SK-N-SH (cell line): Measurements from ENCODE around the gene KRT222. TPM values are rescaled to one million over a fixed set of nuclear protein-coding genes. Genes with fewer than 3 reads are reported as not detected.

Source experiments
- CTCF ChIA-PET: fragments of 300-600, 350-600 bp; formaldehyde crosslinking; extraction: SDS; loops from one replicate; lab custom pipeline; 2021; lab: Yijun Ruan, JAX
- POLR2A ChIA-PET: fragments of 350-600 bp; sonication (Branson Sonifier 250); formaldehyde crosslinking; extraction: SDS; loops from one replicate; lab custom pipeline; 2020; ENCODE audit warnings: antibody characterized with exemption, inconsistent platforms; lab: Yijun Ruan, JAX
- DNase-seq: peaks from one replicate; pipeline ENCODE4 v3.0.0; 2012
- H2AFZ ChIP-seq: fragments of 200-600 bp; sonication (generic); 2 replicates; pipeline ENCODE4 v1.8.1; 2016; ENCODE audit warnings: antibody characterized with exemption, mild to moderate bottlenecking, low read depth
- H3F3A ChIP-seq: fragments of 200-600 bp; sonication (generic); replicated peaks from 2 replicates; pipeline ENCODE3; 2016; ENCODE audit warnings: antibody characterized with exemption, mild to moderate bottlenecking; ENCODE audit not compliant: insufficient read depth
- H3K27ac ChIP-seq, 2 experiments: fragments of 200-500 bp in 1 of 2; fragments of 200-600 bp in 1 of 2; sonication (Bioruptor generic) in 1 of 2; sonication (generic), shearing (Covaris generic) in 1 of 2; 2 replicates each; pipeline versions ENCODE4 v1.5.1 to v1.6.1; 2014 to 2016; ENCODE audit warnings: low read depth in 2 of 2, inconsistent platforms in 1 of 2, low read length in 1 of 2, mild to moderate bottlenecking in 1 of 2, mixed read lengths in 1 of 2
- H3K27me3 ChIP-seq: fragments of 200-600 bp; sonication (generic), shearing (Covaris generic); 2 replicates; pipeline ENCODE4 v1.6.1; 2016; ENCODE audit warnings: mixed run types; ENCODE audit not compliant: insufficient read depth
- H3K36me3 ChIP-seq, 2 experiments: fragments of 200-500 bp in 1 of 2; fragments of 200-600 bp in 1 of 2; sonication (Bioruptor generic) in 1 of 2; sonication (generic) in 1 of 2; replicated peaks in 1 of 2; 2 replicates each; pipeline versions ENCODE3 to v1.5.1; 2014 to 2016; ENCODE audit warnings: low read length in 1 of 2, mild to moderate bottlenecking in 1 of 2; ENCODE audit not compliant: insufficient read depth in 2 of 2, control insufficient read depth in 1 of 2
- H3K4me1 ChIP-seq, 2 experiments: fragments of 200-500 bp in 1 of 2; fragments of 200-600 bp in 1 of 2; sonication (Bioruptor generic) in 1 of 2; sonication (generic), shearing (Covaris generic) in 1 of 2; 2 replicates each; pipeline versions ENCODE4 v1.5.1 to v1.6.1; 2014 to 2016; ENCODE audit warnings: low read depth in 1 of 2, low read length in 1 of 2, mixed run types in 1 of 2; ENCODE audit not compliant: insufficient read depth in 2 of 2, control insufficient read depth in 1 of 2
- H3K4me2 ChIP-seq: fragments of 200-600 bp; sonication (generic), shearing (Covaris generic); 2 replicates; pipeline ENCODE4 v1.6.1; 2017; ENCODE audit warnings: mixed run types
- H3K4me3 ChIP-seq, 2 experiments: fragments of 200-500 bp in 1 of 2; fragments of 200-600 bp in 1 of 2; sonication (Bioruptor generic) in 1 of 2; sonication (generic), shearing (Covaris generic) in 1 of 2; 2 replicates each; pipeline versions ENCODE4 v1.5.1 to v1.8.1; 2014 to 2016; ENCODE audit warnings: low read depth in 2 of 2, inconsistent platforms in 1 of 2, low read length in 1 of 2, mild to moderate bottlenecking in 1 of 2, mixed read lengths in 1 of 2, moderate library complexity in 1 of 2
- H3K79me2 ChIP-seq: fragments of 200-600 bp; sonication (generic); 2 replicates; pipeline ENCODE4 v1.8.1; 2017; ENCODE audit warnings: mild to moderate bottlenecking; ENCODE audit not compliant: insufficient read depth
- H3K9ac ChIP-seq: fragments of 200-600 bp; sonication (generic); 2 replicates; pipeline ENCODE4 v1.6.1; 2017; ENCODE audit warnings: mixed run types
- H3K9me2 ChIP-seq: fragments of 200-600 bp; sonication (generic); 2 replicates; pipeline ENCODE4 v1.6.1; 2017; ENCODE audit warnings: mixed run types
- H3K9me3 ChIP-seq: fragments of 200-600 bp; sonication (generic); 2 replicates; pipeline ENCODE4 v1.6.1; 2017; ENCODE audit warnings: mixed run types, mild to moderate bottlenecking, moderate library complexity
- H4K20me1 ChIP-seq: fragments of 200-600 bp; sonication (generic); 2 replicates; pipeline ENCODE4 v1.6.1; 2017; ENCODE audit warnings: mild to moderate bottlenecking, mixed run types; ENCODE audit not compliant: insufficient read depth
- EP300 ChIP-seq, 2 experiments: IDR thresholded peaks; 2 replicates each; pipeline versions ENCODE4 v1.4.0 to v1.6.1; 2012; ENCODE audit warnings: borderline replicate concordance in 1 of 2, low read depth in 1 of 2, low read length in 1 of 2
- FOSL2 ChIP-seq: IDR thresholded peaks from 2 replicates; pipeline ENCODE4 v1.4.0; 2012; ENCODE audit warnings: low read depth, mild to moderate bottlenecking, moderate library complexity, borderline replicate concordance
- FOXJ3 ChIP-seq: sonication (generic); formaldehyde crosslinking; IDR thresholded peaks from 2 replicates; pipeline ENCODE4 v1.5.1; 2020; ENCODE audit warnings: mild to moderate bottlenecking, missing genetic modification reagents
- FOXM1 ChIP-seq: IDR thresholded peaks from 2 replicates; pipeline ENCODE4 v1.4.0; 2012; ENCODE audit warnings: low read depth, mild to moderate bottlenecking
- MXI1 ChIP-seq: IDR thresholded peaks from 2 replicates; pipeline ENCODE4 v1.6.1; 2012; ENCODE audit warnings: mild to moderate bottlenecking, low read depth, low read length, improper control_type of control experiment
- RFX5 ChIP-seq: IDR thresholded peaks from 2 replicates; pipeline ENCODE4 v1.6.1; 2012; ENCODE audit warnings: mild to moderate bottlenecking, improper control_type of control experiment, low read length
- SIN3A ChIP-seq: IDR thresholded peaks from 2 replicates; pipeline ENCODE4 v1.6.1; 2012; ENCODE audit warnings: low read depth, mild to moderate bottlenecking, low read length, moderate library complexity, borderline replicate concordance
- SMC3 ChIP-seq: IDR thresholded peaks from 2 replicates; pipeline ENCODE4 v1.6.1; 2012; ENCODE audit warnings: low read depth, low read length, improper control_type of control experiment
- TAF1 ChIP-seq: IDR thresholded peaks from 2 replicates; pipeline ENCODE4 v1.6.1; 2012; ENCODE audit warnings: low read depth, mild to moderate bottlenecking, low read length, moderate library complexity, borderline replicate concordance
- TEAD4 ChIP-seq: IDR thresholded peaks from 2 replicates; pipeline ENCODE4 v1.4.0; 2012; ENCODE audit warnings: mild to moderate bottlenecking, borderline replicate concordance; ENCODE audit not compliant: insufficient read depth
- YY1 ChIP-seq: IDR thresholded peaks from 2 replicates; pipeline ENCODE4 v1.4.0; 2012; ENCODE audit warnings: low read depth, mild to moderate bottlenecking
- WGBS: methylation state at CpG from one replicate; pipeline ENCODE4 v1.1.6; 2017; ENCODE audit warnings: low lambda C conversion rate; 5-methylcytosine and 5-hydroxymethylcytosine counted together
- polyA plus RNA-seq, 3 experiments: library from polyadenylated mRNA; depleted of rRNA; stranded (reverse); fragments of >200 nt; gene quantifications; 2 replicates each; pipeline ENCODE4 v1.2.3, GENCODE V29; 2012
- TF ChIP-seq, protein P1 (sequence below): IDR thresholded peaks from 2 replicates; pipeline ENCODE4 v1.4.0; 2012; ENCODE audit warnings: low read depth, borderline replicate concordance
- TF ChIP-seq, protein P2 (sequence below): fragments of 150-350 bp; IDR thresholded peaks from 2 replicates; pipeline ENCODE4 v1.6.1; 2017; ENCODE audit warnings: antibody characterized with exemption, low read length, low read depth, borderline replicate concordance
- TF ChIP-seq, protein P3 (sequence below): IDR thresholded peaks from 2 replicates; pipeline ENCODE4 v1.4.0; 2012; ENCODE audit warnings: low read depth, borderline replicate concordance
- TF ChIP-seq, protein P4 (sequence below): fragments of 200-600 bp; sonication (generic); IDR thresholded peaks from 2 replicates; pipeline ENCODE4 v1.6.1; 2017; ENCODE audit warnings: antibody characterized with exemption, mild to moderate bottlenecking, moderate library complexity
- TF ChIP-seq, protein P5 (sequence below): fragments of 150-350 bp; IDR thresholded peaks from 2 replicates; pipeline ENCODE4 v1.6.1; 2016; ENCODE audit warnings: mild to moderate bottlenecking, low read depth, low read length

The KRT222 gene
- polyA plus RNA-seq, 1 of the 3 experiments (the other 2 are of a cell fraction): not detected

DNA sequence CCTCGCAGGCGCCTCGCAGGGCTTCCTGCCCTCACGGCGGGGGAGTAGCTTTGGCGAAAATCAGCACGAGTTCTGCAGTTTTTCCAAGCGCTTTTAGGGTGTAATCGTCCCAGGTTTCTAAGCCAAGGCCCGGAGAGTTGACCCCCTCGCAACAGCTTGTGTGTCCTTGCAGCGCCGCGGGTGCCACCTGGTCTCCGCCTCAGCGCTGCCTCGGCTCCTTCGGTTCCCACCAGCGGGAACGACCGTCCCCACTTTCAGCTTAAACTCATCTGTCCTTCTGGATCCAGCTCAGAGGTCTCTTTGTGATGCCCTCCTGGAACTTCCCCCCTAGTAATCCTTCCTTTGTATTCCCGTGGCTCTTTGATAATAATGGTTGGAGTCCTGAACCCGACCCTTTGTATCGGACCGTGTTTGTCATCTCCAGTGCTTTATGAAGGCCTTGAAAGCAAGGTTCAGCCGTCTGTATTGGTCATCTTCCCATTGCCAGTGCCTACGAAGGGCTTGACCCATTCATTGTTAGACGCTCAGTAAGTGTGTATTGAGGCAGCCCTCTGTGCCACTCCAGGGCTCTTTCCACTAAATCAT, 16.5 kb downstream of the KRT222 start:
- Histone ChIP-seq H3F3A (peaks cover 4% of the 10 kb centered on the region), H3K79me2 (peaks cover 50% of the 10 kb centered on the region), H3K9me2 (no peaks in the 10 kb centered on the region), H3K4me3 (peak overlapping the region; percentile 79 to 97), H3K4me2 (peak overlapping the region; percentile 83), H4K20me1 (no peaks in the 10 kb centered on the region), H3K27ac (peak overlapping the region; percentile 92 to 95), H2AFZ (peak overlapping the region; percentile 98), H3K9me3 (no peaks in the 10 kb centered on the region), H3K4me1 (peaks cover 19 to 21% of the 10 kb centered on the region in 2 experiments; a peak in 3 of 4 replicates), H3K9ac (peak overlapping the region; percentile 99), H3K27me3 (no peaks in the 10 kb centered on the region), H3K36me3 (peaks cover 27 to 28% of the 10 kb centered on the region in 2 experiments)
- 26% methylated on average over 28 of the region's 28 CpGs for WGBS
- CTCF ChIA-PET: interaction anchor here (0.7 to 3.0 kb wide), 4 partner anchors 11 to 155 kb away, joined by 3 to 16 read pairs (median 4); no protein-coding TSS in a partner anchor
- POLR2A ChIA-PET: interaction anchor here (0.6 to 1.6 kb wide), 4 partner anchors 15 to 513 kb away, joined by 3 to 8 read pairs (median 4); no protein-coding TSS in a partner anchor
- no peak for DNase-seq
- TF ChIP-seq MXI1: peak; percentile 41; the same call in 1 of the 2 replicates
- no peak for TF ChIP-seq FOXJ3 (CRISPR knock-in tag)

DNA sequence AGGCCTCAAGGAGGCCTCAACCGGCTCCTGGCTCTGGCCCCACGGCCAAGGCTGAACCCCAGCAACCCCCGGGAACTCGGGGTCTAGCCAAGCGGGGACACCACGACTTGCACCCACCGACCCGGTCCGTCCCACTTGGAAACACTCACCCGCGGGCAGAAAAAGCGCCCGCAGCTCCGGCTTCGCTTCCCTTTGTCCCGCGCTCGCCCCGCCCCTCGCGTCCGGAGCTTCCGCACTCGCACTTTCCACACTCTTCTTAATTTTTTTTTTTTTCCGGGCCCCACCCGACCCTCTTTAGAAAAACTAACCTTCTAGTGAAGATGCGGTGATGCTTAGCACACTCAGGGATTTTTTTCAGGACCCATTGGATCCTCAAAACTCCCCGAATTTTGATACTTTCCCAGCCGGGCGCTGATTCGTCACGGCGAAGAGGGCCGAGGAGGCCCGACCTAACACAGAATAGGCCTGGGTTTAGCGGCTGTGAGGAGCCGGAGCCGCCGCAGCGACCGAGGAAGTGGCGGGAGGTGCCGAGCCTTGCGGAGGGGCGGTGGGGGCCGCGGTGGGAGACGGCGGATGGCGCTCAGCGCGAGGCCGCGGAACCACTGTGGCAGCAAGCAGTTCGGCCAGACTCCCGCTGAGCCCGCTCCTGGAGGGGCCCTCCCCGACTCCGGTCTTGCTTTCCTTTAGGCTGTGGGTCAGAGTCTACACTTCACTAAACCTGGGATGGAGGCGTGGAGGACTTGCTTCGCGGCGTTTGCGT, 17.2 kb downstream of the KRT222 start, which contains the start of gene SMARCE1:
Gene SMARCE1 (minus strand): TSS at position 195 of the 760 bp plus-strand sequence. CDS start 2,016 bp downstream, outside the sequence.
- ChIA-PET POLR2A (interaction anchor here (0.6 to 1.8 kb wide), 5 partner anchors 8 to 513 kb away, joined by 3 to 8 read pairs (median 3); no protein-coding TSS in a partner anchor), CTCF (interaction anchor here (0.7 to 3.0 kb wide), 6 partner anchors 12 to 946 kb away, joined by 3 to 16 read pairs (median 4); no protein-coding TSS in a partner anchor)
- Histone ChIP-seq H4K20me1 (no peaks in the 10 kb centered on the region), H3K27me3 (no peaks in the 10 kb centered on the region), H3K4me3 (peak within 1 kb of the TSS; percentile 79 to 97), H3K4me1 (peaks cover 19 to 21% of the 10 kb centered on the region in 2 experiments; a peak in 3 of 4 replicates), H3K9ac (peak within 1 kb of the TSS; percentile 99), H3K79me2 (peaks cover 57% of the 10 kb centered on the region), H3K27ac (peak within 1 kb of the TSS; percentile 92 to 95), H3K36me3 (peaks cover 33 to 35% of the 10 kb centered on the region in 2 experiments), H3K4me2 (peak within 1 kb of the TSS; percentile 83), H2AFZ (peak within 1 kb of the TSS; percentile 98), H3F3A (peaks cover 3% of the 10 kb centered on the region), H3K9me3 (no peaks in the 10 kb centered on the region), H3K9me2 (no peaks in the 10 kb centered on the region)
- under 1% methylated on average over 42 of the region's 64 CpGs for WGBS
- DNase-seq: peak; percentile 88
- TF ChIP-seq, protein P1, sequence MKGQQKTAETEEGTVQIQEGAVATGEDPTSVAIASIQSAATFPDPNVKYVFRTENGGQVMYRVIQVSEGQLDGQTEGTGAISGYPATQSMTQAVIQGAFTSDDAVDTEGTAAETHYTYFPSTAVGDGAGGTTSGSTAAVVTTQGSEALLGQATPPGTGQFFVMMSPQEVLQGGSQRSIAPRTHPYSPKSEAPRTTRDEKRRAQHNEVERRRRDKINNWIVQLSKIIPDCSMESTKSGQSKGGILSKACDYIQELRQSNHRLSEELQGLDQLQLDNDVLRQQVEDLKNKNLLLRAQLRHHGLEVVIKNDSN: no peak
- TF ChIP-seq TAF1 (peak; percentile 56), FOSL2 (no peak), RFX5 (no peak), SMC3 (no peak), TEAD4 (no peak), YY1 (0 out of 2 replicates have a peak, but pooled peaks have one; percentile 68), FOXM1 (no peak), EP300 (IDR thresholded peaks at IDR 0.05; ENCODE audit: borderline replicate concordance in 1 of 2, low read depth in 1 of 2, low read length in 1 of 2) (peak; percentile 76 to 95; a peak in 3 of 4 replicates), SIN3A (peak; percentile 38; the same call in 1 of the 2 replicates)
- TF ChIP-seq, protein P2, sequence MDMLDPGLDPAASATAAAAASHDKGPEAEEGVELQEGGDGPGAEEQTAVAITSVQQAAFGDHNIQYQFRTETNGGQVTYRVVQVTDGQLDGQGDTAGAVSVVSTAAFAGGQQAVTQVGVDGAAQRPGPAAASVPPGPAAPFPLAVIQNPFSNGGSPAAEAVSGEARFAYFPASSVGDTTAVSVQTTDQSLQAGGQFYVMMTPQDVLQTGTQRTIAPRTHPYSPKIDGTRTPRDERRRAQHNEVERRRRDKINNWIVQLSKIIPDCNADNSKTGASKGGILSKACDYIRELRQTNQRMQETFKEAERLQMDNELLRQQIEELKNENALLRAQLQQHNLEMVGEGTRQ: no peak
- TF ChIP-seq, protein P3, sequence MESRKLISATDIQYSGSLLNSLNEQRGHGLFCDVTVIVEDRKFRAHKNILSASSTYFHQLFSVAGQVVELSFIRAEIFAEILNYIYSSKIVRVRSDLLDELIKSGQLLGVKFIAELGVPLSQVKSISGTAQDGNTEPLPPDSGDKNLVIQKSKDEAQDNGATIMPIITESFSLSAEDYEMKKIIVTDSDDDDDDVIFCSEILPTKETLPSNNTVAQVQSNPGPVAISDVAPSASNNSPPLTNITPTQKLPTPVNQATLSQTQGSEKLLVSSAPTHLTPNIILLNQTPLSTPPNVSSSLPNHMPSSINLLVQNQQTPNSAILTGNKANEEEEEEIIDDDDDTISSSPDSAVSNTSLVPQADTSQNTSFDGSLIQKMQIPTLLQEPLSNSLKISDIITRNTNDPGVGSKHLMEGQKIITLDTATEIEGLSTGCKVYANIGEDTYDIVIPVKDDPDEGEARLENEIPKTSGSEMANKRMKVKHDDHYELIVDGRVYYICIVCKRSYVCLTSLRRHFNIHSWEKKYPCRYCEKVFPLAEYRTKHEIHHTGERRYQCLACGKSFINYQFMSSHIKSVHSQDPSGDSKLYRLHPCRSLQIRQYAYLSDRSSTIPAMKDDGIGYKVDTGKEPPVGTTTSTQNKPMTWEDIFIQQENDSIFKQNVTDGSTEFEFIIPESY: no peak
- TF ChIP-seq, protein P4, sequence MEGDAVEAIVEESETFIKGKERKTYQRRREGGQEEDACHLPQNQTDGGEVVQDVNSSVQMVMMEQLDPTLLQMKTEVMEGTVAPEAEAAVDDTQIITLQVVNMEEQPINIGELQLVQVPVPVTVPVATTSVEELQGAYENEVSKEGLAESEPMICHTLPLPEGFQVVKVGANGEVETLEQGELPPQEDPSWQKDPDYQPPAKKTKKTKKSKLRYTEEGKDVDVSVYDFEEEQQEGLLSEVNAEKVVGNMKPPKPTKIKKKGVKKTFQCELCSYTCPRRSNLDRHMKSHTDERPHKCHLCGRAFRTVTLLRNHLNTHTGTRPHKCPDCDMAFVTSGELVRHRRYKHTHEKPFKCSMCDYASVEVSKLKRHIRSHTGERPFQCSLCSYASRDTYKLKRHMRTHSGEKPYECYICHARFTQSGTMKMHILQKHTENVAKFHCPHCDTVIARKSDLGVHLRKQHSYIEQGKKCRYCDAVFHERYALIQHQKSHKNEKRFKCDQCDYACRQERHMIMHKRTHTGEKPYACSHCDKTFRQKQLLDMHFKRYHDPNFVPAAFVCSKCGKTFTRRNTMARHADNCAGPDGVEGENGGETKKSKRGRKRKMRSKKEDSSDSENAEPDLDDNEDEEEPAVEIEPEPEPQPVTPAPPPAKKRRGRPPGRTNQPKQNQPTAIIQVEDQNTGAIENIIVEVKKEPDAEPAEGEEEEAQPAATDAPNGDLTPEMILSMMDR: no peak
- TF ChIP-seq, protein P5, sequence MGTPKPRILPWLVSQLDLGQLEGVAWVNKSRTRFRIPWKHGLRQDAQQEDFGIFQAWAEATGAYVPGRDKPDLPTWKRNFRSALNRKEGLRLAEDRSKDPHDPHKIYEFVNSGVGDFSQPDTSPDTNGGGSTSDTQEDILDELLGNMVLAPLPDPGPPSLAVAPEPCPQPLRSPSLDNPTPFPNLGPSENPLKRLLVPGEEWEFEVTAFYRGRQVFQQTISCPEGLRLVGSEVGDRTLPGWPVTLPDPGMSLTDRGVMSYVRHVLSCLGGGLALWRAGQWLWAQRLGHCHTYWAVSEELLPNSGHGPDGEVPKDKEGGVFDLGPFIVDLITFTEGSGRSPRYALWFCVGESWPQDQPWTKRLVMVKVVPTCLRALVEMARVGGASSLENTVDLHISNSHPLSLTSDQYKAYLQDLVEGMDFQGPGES: no peak
